ENCODE results near the gene SMCHD1. TPM values are rescaled to one million over a fixed set of nuclear protein-coding genes. Genes with fewer than 3 reads are reported as not detected.
A peak's percentile ranks its signal among the peaks of the same experiment; 100 is the strongest.

SMCHD1 gene
- total RNA-seq, 4 donors from 2014 or later, result 35.5 to 126 (median 41.3) TPM

DNA sequence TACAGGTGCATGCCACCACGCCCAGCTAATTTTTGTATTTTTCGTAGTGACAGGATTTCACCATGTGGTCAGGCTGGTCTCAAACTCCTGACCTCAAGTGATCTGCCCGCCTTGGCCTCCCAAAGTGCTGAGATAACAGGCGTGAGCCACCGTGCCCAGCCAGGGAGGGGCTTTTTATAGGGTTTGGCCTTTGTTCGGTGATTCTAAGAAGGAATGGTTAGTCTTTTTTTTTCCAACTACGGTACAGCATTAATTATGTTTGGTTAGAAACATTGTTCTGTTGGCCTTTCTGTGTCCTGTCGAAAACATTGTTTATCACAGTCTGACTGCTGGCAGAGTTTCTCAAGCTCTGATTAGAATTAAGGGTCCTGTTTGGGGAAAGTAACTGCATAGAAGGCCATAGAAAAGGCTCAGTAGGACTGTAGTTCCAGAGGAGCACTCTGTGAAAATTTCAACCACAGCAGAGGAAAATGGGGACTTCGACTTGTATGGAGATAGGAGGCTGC, 19.3 kb upstream of the SMCHD1 start:
- no peaks in the 10 kb centered on the region for H3K27me3 ChIP-seq
- H3K4me3 ChIP-seq, result peak overlapping the region; percentile 8
- TF ChIP-seq POLR2AphosphoS5 (IDR thresholded peaks at IDR 0.05), result no peak
- no peaks in the 10 kb centered on the region for H3K9me3 ChIP-seq
- H3K27ac ChIP-seq, result peak overlapping the region; percentile 78
- peaks cover 8% of the 10 kb centered on the region for H3K4me1 ChIP-seq
- 66% methylated on average over 9 of the region's 9 CpGs for WGBS
- no peak for DNase-seq (ENCODE audit: low spot score in 2 of 2)
- H3K36me3 ChIP-seq, result no peaks in the 10 kb centered on the region

DNA sequence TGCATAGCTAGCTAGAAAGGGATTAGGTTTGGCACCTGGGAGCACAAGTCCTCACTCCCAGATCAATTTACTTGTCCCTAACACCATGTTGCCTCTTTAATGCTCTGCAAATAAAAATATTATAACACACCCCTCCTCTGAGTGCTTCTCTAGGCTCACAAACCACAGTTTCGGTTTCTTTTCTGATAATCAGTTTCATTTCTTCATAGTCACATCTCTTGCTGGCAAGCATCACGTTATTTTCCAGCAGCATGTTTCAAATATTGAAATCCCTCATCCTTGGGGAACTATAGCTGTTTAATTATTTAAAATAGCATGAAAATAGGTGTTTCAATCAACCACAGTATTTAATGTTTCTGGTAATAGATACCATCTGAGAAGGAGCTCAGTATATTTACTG, 13.9 kb upstream of the SMCHD1 start:
- Histone ChIP-seq H3K9me3 (no peaks in the 10 kb centered on the region), H3K36me3 (no peaks in the 10 kb centered on the region), H3K4me3 (peak overlapping the region; percentile 3), H3K4me1 (peaks cover 15% of the 10 kb centered on the region), H3K27me3 (no peaks in the 10 kb centered on the region), H3K27ac (no peak overlapping the region)
- no peak for TF ChIP-seq POLR2AphosphoS5 (IDR thresholded peaks at IDR 0.05)
- TF ChIP-seq, protein P1, sequence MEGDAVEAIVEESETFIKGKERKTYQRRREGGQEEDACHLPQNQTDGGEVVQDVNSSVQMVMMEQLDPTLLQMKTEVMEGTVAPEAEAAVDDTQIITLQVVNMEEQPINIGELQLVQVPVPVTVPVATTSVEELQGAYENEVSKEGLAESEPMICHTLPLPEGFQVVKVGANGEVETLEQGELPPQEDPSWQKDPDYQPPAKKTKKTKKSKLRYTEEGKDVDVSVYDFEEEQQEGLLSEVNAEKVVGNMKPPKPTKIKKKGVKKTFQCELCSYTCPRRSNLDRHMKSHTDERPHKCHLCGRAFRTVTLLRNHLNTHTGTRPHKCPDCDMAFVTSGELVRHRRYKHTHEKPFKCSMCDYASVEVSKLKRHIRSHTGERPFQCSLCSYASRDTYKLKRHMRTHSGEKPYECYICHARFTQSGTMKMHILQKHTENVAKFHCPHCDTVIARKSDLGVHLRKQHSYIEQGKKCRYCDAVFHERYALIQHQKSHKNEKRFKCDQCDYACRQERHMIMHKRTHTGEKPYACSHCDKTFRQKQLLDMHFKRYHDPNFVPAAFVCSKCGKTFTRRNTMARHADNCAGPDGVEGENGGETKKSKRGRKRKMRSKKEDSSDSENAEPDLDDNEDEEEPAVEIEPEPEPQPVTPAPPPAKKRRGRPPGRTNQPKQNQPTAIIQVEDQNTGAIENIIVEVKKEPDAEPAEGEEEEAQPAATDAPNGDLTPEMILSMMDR (IDR thresholded peaks at IDR 0.05), result no peak
- TF ChIP-seq POLR2A (IDR thresholded peaks at IDR 0.05), result no peak
- TF ChIP-seq EP300 (IDR thresholded peaks at IDR 0.05), result no peak
- DNase-seq (ENCODE audit: low spot score in 2 of 2), result no peak
- 15% methylated on average over 2 of the region's 2 CpGs for WGBS

DNA sequence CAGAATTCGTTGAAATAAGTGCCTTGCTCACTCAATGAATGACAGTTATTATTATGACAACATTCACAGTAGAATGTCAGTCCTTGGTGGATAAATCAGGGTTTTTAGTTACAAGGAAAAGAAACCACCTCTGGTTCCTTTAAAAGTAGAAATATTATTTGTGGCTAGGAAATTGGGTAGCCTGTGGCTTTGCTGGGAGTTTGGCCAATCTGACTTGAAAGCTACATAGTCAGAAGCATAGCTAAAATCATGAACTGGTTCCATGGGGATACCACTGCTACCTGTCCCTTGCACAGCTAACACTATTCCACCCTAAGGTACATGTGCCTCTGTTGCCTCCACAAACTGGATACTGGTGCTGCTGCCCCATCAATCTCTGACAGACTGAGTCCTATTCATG, 12.8 kb upstream of the SMCHD1 start:
- WGBS, result 92% methylated on average over 1 of the region's 1 CpG

DNA sequence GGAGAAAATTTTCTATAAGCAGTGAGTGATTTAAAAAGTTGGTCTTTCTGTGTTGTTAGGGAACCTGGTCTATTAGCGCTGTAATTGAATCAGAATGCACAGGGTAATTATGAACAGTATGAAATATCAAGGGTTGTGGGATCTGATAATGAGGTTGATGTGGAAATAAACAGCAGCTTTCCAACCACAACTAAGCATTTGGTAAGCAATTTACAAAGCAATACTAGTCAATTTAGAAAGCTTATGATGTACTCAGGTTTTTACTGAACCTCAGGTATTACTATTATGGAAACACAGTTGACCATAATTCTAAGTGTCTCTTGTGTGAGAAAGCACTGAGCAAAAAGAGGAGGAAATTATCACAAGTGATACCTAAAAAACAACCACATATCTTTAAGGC, 11.0 kb upstream of the SMCHD1 start:
- no peak for TF ChIP-seq EP300 (IDR thresholded peaks at IDR 0.05)
- no peak for TF ChIP-seq POLR2A (IDR thresholded peaks at IDR 0.05)
- TF ChIP-seq, protein P1 (IDR thresholded peaks at IDR 0.05), result no peak
- no peaks in the 10 kb centered on the region for H3K9me3 ChIP-seq
- WGBS, result 92% methylated on average over 1 of the region's 1 CpG
- no peak overlapping the region for H3K4me3 ChIP-seq
- H3K36me3 ChIP-seq, result no peaks in the 10 kb centered on the region
- DNase-seq (ENCODE audit: low spot score in 2 of 2), result no peak
- peaks cover 11% of the 10 kb centered on the region for H3K4me1 ChIP-seq
- H3K27ac ChIP-seq, result no peak overlapping the region
- no peaks in the 10 kb centered on the region for H3K27me3 ChIP-seq

More for the DNA sequence above, 12.8 kb upstream of the SMCHD1 start:
- DNase-seq (ENCODE audit: low spot score in 2 of 2), result no peak
- H3K36me3 ChIP-seq, result no peaks in the 10 kb centered on the region
- no peak overlapping the region for H3K4me3 ChIP-seq
- peaks cover 11% of the 10 kb centered on the region for H3K4me1 ChIP-seq
- H3K27ac ChIP-seq, result no peak overlapping the region
- no peaks in the 10 kb centered on the region for H3K9me3 ChIP-seq
- TF ChIP-seq, protein P1 (IDR thresholded peaks at IDR 0.05), result no peak
- TF ChIP-seq EP300 (IDR thresholded peaks at IDR 0.05), result no peak
- TF ChIP-seq POLR2A (IDR thresholded peaks at IDR 0.05), result no peak
- TF ChIP-seq POLR2AphosphoS5 (IDR thresholded peaks at IDR 0.05), result no peak
- H3K27me3 ChIP-seq, result no peaks in the 10 kb centered on the region

DNA sequence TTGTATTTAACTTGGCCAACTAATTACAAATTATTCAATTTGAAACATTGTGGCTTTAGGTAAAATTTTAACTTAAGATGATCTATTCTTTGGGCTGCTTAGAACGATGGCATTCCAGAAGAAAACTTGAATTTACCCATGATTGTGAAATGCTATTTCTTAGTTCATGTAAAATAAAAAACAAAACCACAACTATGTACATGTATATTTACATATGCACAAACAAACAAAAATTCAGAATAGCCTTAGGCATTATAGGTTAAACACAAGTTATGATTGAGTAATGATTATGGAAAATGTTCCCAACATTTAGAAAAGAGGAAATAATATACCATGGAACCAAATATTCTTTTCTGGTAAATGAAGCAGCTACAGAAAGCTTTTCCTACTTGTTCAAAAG, 3.5 kb upstream of the SMCHD1 start:
- Histone ChIP-seq H3K27ac (no peak overlapping the region), H3K9me3 (no peaks in the 10 kb centered on the region), H3K36me3 (no peaks in the 10 kb centered on the region), H3K4me1 (peaks cover 8% of the 10 kb centered on the region), H3K4me3 (no peak overlapping the region), H3K27me3 (no peaks in the 10 kb centered on the region)
- no peak for DNase-seq (ENCODE audit: low spot score in 2 of 2)
- WGBS, result 86% methylated on average over 1 of the region's 1 CpG
- TF ChIP-seq POLR2A (IDR thresholded peaks at IDR 0.05) (no peak), POLR2AphosphoS5 (IDR thresholded peaks at IDR 0.05) (no peak), EP300 (IDR thresholded peaks at IDR 0.05) (no peak)
- TF ChIP-seq, protein P1 (IDR thresholded peaks at IDR 0.05), result no peak

DNA sequence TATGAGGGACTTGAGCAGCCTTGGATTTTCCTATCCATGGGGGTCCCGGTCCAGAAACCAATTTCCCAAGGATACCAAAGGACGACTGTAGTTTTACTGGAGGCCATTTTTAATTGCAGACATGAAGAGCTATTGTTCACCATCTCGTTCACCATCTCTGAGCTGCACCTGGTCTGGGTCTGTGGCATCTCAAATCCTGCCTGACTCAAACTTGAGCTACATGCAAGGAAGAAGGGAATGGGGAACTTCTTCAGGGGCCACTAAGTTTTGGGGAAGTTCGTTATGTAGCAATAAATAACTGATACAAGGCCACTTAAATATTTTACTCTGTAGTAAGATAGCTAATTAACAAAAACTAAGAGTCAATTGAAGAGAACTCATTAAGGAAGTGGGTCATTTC, 2.1 kb upstream of the SMCHD1 start:
- H3K27me3 ChIP-seq, result no peaks in the 10 kb centered on the region
- TF ChIP-seq POLR2A (IDR thresholded peaks at IDR 0.05) (no peak), EP300 (IDR thresholded peaks at IDR 0.05) (no peak), POLR2AphosphoS5 (IDR thresholded peaks at IDR 0.05) (no peak)
- TF ChIP-seq, protein P1 (IDR thresholded peaks at IDR 0.05), result no peak
- no peak overlapping the region for H3K27ac ChIP-seq
- DNase-seq (ENCODE audit: low spot score in 2 of 2), result no peak
- no peaks in the 10 kb centered on the region for H3K9me3 ChIP-seq
- no peak overlapping the region for H3K4me3 ChIP-seq
- WGBS, result 69% methylated on average over 4 of the region's 4 CpGs
- H3K4me1 ChIP-seq, result peaks cover 19% of the 10 kb centered on the region
- no peaks in the 10 kb centered on the region for H3K36me3 ChIP-seq
